Measurements from ENCODE around the gene ZNF219. TPM values are rescaled to one million over a fixed set of nuclear protein-coding genes. Genes with fewer than 3 reads are reported as not detected.

The ZNF219 gene
- total RNA-seq, 4 donors from 2014 or later, result 15.2 to 54.1 (median 38.4) TPM

- no peak for TF ChIP-seq CTCF (IDR thresholded peaks at IDR 0.05; ENCODE audit: low read depth)
These were observed 41.8 kb downstream of the ZNF219 start for GRCh38 chr14:21056520-21057163.

GRCh38 chr14:21055432-21056117 lies 42.9 kb downstream of the ZNF219 start:
- no peak for TF ChIP-seq CTCF (IDR thresholded peaks at IDR 0.05; ENCODE audit: low read depth)

GRCh38 chr14:21054768-21055145 lies 43.7 kb downstream of the ZNF219 start:
- no peak for TF ChIP-seq CTCF (IDR thresholded peaks at IDR 0.05; ENCODE audit: low read depth)

GRCh38 chr14:21054123-21054767 lies 44.2 kb downstream of the ZNF219 start:
- TF ChIP-seq CTCF (IDR thresholded peaks at IDR 0.05; ENCODE audit: low read depth), result no peak

GRCh38 chr14:21053184-21054122 lies 45.0 kb downstream of the ZNF219 start:
- no peak for TF ChIP-seq CTCF (IDR thresholded peaks at IDR 0.05; ENCODE audit: low read depth)

GRCh38 chr14:21050597-21050996 lies 47.9 kb downstream of the ZNF219 start:
- TF ChIP-seq CTCF (IDR thresholded peaks at IDR 0.05; ENCODE audit: low read depth), result no peak

Data from subcutaneous adipose tissue (tissue), 4 donors.